Measurements from ENCODE around the gene TRABD2A.
A peak's percentile ranks its signal among the peaks of the same experiment; 100 is the strongest.

TRABD2A gene

DNA sequence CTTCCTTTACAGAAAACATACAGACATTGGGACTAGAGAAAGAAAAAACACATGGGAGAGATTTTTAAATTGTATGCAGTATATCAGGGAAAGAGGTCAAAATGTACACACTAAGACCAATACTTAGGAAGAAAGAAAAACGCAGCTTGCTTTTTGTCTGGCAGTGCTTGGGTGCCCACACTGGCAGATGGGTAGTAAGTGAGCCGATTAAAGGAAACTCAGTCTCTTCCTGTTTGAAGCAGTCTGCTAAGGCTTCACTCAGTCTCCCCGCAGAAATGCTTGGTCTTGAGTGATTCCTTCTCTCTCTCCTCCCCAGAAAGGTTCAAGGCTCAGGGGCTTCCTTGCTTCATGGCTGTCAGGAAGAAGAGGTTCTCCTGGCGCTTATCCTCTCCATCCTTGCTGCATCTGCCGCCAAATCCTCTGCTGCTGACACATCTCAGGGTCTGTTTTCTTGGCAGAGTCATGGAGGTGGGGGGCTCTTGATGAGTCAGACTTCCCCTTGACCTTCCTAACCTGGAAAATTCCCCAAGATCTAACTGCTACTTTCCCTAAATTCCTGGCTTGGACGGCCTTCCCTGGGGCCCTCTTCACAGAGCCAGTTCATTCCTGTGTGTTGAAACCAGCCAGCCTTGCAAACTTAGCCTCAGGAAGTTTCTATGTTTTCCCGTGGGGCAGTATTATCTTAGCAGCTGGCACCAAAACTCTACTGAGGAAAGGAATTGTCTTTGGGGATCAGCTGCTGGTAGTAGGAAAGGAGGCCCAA lies 14.1 kb upstream of the TRABD2A start:
- H3K4me3 ChIP-seq (ENCODE audit: low read length): no peak overlapping the region
- TF ChIP-seq ZNF274 (IDR thresholded peaks at IDR 0.05; ENCODE audit: low read depth, low read length): no peak

DNA sequence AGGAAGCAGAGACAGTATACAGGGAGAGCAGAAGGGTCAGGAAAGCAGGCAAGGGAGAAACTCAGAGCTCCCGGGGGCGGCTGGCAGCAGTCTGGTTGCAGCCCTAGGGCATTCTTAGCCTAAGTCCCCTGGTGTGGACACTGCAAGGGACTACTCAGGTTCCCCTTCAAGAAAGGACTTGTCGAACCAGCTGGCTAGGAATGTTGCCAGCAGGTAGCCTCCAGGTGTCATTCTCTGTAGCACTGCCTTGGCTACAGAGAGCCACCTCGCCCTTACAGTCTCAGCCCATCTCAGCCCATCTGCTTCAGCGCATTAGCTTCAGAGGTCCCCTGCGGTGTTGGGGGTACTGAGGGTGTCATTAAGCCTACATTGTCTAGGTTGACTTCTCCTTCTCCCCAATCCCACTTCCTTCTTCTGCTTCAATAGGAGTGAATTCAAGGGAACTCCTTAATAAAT lies 13.3 kb upstream of the TRABD2A start:
- no peak overlapping the region for H3K4me3 ChIP-seq (ENCODE audit: low read length)
- TF ChIP-seq ZNF274 (IDR thresholded peaks at IDR 0.05; ENCODE audit: low read depth, low read length): no peak

DNA sequence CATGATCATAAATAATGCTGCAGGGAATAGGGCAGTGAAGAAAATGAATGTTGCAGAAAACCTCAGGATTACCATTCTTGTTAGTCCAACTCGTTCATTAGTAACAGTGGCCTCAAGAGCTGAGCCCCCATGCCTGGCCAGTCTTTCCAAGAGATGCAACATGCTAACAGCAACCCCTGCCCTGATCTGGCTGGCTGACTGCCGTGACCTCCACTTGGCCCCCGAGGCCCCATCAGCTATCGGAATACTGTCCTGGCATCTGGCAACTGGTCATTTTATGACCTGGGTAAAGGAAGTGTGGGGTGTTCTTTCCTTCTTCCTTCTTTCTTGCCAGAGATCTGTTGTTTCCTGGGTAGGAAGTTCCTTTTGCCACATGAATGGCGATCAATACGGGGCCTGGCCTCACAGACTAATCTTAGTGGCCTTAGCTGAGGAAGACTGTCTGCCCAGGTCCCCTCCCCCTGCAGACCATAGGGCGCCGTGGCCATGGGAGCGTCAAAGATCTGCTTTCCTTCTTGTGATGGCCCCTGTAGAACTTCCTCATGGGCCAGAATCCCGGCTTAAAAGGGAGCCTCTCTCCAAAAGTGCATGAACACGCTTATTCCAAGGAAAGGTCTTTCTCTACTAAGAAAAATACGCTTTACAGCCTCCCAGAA lies 10.6 kb upstream of the TRABD2A start:
- no peak for TF ChIP-seq ZNF274 (IDR thresholded peaks at IDR 0.05; ENCODE audit: low read depth, low read length)
- no peak overlapping the region for H3K4me3 ChIP-seq (ENCODE audit: low read length)

DNA sequence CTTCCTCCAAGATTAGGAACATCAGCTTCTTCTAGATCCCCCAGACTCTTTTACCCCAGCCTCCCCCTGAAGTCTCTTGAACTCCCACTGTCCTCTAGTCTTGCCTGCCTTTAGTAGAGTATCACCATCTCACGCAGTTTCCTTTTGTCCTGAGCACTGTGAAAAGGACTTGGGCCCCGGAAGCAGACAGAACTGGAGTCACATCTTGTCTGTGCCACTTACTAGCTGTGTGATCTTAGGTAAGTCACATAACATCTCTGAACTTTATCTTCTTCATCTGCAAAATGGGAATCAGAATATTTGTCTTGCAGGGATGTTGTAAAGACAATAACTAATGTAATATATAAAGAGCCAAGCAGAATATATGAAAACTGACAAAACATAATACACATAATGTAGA lies 8.4 kb upstream of the TRABD2A start:
- TF ChIP-seq ZNF274 (IDR thresholded peaks at IDR 0.05; ENCODE audit: low read depth, low read length): no peak
- peak overlapping the region; percentile 27; the same call in 1 of the 2 replicates for H3K4me3 ChIP-seq (ENCODE audit: low read length)

DNA sequence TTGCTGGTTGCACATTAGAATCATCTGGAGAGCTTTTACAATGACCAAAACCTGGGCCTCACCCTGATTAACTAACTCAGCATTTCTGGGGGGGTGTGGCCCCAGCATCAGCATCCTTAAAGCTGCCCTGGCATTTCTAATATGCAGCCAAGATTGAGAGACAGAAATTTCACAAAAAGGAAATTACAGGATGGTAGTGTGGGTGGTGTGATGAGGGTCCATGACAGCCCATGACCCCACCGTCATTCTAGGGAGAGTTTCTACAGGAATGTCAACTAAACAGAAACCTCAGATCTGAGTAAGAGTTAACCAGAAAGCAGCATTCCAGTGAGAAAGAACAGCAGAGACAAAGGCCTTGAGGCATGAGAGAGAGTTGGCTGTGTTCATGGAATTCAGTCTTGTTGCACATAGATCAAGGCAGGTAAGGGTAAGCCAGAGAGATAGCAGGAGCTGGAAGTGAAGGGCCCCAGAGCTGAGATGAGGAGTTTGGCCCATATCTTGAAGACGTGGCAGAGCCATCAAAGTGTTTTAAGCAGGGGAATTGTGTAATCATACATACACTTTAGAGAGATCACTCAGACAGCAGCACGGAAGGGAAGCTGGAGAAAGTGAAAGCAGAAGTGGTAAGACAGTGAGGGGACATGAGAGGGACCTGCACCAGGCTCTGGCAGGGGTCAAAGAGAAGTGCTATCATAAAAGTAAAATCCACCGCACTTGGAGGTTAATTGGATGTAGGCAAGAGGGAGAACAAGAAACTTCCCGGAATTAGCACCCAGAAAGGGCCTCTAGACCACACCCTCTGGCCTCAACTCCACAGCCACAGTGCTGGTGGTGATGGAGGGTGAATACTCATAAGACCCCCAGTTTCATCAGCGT lies 7.8 kb upstream of the TRABD2A start:
- TF ChIP-seq ZNF274 (IDR thresholded peaks at IDR 0.05; ENCODE audit: low read depth, low read length): no peak
- peak overlapping the region; percentile 27; the same call in 1 of the 2 replicates for H3K4me3 ChIP-seq (ENCODE audit: low read length)

DNA sequence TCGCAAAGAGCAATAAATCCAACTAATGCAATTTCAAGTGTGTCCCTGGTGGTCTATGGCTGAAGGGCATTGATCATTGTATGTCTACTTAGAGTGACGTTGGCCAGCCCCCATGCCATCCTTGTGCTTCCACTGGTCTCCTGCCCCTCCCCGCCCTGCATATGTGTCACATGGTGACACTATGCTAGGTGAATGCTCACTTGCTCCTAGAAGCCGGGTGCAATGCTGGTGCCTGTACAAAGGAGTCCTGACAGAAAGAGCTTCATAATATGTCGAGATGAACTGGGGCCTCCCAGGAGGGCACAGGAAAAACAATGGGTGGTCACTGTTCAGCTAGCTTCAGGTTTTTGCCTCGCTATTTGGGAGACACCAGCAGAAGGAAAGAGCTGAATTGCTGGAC lies 5.9 kb upstream of the TRABD2A start:
- no peak overlapping the region for H3K4me3 ChIP-seq (ENCODE audit: low read length)
- no peak for TF ChIP-seq ZNF274 (IDR thresholded peaks at IDR 0.05; ENCODE audit: low read depth, low read length)

DNA sequence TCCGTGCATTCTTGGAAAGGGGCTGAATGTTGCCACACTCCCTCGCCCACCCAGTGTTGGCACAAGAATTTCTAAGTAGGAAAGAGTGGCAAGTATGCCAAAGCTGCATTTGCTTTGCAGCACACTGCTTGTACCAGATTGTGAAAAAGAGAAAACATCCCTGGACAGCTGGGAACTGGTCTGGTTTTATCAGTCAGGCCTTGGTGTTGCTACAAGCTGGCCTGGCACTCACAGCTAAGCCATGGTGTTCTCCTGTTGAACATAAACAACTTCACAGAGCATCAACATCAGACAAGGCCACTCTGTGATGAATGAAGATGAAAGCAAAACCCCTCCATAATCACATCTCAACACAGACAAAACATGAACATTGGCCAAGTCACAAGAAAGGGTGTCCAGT lies 4.2 kb upstream of the TRABD2A start:
- no peak overlapping the region for H3K4me3 ChIP-seq (ENCODE audit: low read length)
- no peak for TF ChIP-seq ZNF274 (IDR thresholded peaks at IDR 0.05; ENCODE audit: low read depth, low read length)

DNA sequence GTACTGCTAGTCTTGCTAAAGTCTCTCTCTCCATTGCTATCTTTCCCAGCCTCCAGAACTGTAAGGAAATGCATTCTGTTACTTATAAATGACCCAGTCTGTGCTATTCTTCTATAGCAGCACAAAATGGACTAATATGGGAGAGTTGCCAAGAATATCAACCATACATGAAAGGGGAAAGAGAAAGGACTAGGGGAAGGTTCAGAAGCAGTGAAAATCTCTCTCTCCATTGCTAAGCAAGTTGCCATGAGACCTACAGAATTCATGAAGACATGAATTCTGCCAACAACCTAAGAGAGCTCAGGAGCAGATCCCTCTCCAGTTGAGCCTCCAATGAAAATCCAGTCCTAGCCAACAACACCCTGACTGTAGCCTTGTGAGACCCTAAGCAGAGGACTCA lies 3.6 kb upstream of the TRABD2A start:
- no peak overlapping the region for H3K4me3 ChIP-seq (ENCODE audit: low read length)
- no peak for TF ChIP-seq ZNF274 (IDR thresholded peaks at IDR 0.05; ENCODE audit: low read depth, low read length)

DNA sequence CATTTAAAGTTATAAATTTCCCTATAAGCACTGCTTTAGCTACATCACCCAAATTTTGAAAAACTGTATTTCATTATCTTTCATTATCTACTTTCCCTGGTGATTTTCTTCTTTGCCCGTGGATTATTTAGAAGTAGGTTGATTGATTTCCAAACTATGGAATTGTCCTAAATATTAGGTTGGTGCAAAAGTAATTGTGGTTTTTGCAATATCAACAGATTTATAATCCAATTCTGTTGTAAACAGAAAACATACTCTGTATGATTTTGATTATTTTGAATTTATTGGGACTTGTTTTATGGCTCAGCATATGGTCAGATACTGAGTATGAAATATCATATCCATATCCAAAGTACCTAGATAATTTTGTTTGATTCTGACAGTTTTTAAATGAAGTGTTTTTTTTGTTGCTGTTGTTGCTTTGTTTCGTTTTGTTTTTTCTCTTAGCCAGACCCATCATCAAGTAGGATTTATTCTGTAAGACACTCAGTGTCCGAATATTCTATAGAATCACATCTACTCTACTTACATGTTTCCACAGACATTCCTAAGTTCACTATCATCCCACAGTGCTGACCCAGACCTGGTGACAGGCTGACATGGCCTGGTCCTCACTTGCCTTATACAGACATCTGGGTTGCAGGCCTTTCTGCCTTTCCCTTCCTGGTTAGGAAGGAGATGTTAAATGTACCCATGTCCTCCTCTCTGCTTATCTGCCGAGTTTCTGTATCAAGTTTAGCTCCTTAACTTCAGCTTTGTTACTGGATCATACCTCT lies 2.1 kb upstream of the TRABD2A start:
- no peak overlapping the region for H3K4me3 ChIP-seq (ENCODE audit: low read length)
- TF ChIP-seq ZNF274 (IDR thresholded peaks at IDR 0.05; ENCODE audit: low read depth, low read length): no peak

DNA sequence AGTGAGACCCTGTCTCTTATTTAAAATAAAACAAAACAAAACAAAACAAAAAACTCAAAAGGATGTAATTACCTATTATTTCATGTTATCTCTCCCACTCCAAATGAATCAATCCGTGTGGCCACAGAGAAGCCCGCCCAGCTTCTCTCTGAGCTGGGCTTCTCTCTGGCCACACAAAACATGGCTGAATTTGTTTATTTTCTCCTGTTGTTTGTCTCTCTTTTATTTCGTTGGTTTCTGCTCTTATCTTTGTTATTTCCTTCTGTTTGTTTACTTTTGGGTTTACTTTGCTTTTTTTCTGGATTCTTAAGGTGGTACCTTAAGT lies 1.5 kb upstream of the TRABD2A start:
- TF ChIP-seq ZNF274 (IDR thresholded peaks at IDR 0.05; ENCODE audit: low read depth, low read length): no peak
- no peak overlapping the region; the same call in 1 of the 2 replicates for H3K4me3 ChIP-seq (ENCODE audit: low read length)

DNA sequence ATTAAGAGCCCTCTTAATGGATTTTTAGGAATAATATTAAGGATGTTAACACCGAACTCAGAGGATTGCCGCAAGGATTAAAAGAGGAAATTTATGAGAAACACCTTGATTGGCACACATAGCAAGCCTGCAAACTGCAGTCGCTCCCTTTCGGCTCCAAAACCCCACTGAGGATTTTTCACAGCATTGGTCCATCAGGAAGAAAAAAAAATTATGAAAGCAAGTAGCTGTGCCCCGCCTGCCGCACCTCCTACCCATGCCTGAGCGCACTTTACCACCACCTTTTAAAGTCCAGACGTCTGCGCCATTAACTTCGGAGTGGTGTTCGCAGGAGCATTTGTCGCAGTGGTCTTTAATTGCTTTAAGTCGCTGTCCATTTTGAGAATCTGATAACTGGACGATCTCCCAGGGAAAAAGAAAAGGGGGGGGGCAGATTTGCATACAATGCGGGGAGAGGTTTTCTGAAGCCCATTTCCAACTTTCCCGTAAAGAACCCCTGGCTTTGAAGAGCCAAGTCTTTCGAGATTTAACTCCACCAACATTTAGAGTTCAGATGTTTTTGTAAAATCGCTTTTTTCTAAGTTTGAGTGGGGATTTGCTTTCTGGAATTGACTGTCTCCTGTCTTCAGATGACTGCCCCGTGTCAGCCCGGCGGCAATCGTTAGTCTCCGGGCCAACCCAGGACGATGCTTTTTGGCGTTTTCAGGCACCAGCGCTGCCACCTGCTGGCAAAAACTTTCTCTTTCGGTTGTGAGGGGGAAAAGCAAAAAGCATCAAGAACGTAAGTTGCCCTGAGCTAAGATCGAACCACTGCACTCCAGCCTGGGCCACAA lies 913 bp upstream of the TRABD2A start:
- TF ChIP-seq ZNF274 (IDR thresholded peaks at IDR 0.05; ENCODE audit: low read depth, low read length): no peak
- peak overlapping the region; percentile 88 for H3K4me3 ChIP-seq (ENCODE audit: low read length)

DNA sequence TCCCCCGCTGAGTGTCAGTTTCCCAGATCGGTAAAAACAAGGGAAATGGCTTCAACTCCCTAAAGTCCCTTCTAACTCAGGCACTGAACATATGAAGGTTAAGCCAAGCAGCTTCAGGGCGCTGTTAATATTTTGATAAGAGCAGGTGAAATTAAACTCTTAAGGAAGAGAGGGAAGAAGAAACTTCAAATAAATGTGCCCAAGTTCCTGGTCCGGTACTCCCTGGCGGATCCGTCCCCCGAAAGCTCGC lies 564 bp downstream of the TRABD2A start:
- TF ChIP-seq ZNF274 (IDR thresholded peaks at IDR 0.05; ENCODE audit: low read depth, low read length): no peak
- H3K4me3 ChIP-seq (ENCODE audit: low read length): peak overlapping the region; percentile 88; the same call in 1 of the 2 replicates
